HG03175 (cell line): ENCODE data around the gene PPP2R2C.

Source experiments
- ATAC-seq: cut with Tn5 transposase; IDR thresholded peaks from one replicate; pipeline ENCODE4 v1.9.1; 2021; ENCODE audit warnings: mild to moderate bottlenecking, moderate library complexity; ENCODE audit not compliant: unreplicated experiment

PPP2R2C gene

DNA sequence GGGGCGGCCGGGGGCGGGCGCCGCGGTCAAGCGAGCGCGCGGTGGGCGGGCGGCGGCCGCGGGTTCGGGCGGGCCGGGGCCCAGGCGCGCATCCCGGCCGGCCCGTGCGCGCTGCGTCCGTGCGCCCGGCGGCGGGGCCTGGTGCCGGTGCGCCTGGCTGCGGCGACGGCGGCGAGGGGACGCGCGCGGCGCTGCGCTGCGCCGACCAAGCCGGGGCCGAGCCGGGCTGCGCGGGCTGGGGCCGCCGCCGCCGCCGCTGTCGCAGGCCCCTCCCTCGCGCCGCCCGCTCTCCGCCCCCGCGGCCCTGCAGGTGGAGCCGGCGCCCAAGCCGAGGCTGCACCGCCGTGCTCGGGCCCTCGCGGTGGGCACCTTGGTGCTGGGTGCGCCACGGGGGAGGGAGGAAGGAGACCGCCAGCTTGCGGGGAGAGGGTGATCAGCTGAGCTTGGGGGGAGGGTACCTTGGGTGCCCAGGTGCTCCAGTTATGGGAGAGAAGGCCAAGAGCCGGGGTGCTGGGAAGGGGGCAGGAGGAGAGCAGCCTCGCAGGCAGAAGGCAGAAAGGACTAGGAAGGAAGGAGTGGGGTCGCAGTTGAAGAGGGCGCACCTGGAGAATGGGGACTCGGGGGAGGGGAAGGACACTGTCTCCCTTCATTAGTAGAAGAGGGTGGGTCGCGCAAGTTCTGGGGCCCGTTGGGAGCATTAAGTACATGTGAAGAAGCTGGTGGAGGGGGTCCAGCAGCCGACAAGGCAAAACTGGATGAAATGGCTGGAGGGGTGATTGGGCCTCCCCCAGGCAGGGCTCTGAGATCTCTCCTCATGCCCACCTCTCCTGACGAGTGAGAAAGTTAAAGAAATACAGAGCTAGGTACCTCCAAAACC, at the start of gene PPP2R2C:
Gene PPP2R2C, minus strand, starts transcription at position 228 of the 877 bp plus-strand sequence. CDS start 385 bp downstream, outside the sequence.
- no peak for ATAC-seq

DNA sequence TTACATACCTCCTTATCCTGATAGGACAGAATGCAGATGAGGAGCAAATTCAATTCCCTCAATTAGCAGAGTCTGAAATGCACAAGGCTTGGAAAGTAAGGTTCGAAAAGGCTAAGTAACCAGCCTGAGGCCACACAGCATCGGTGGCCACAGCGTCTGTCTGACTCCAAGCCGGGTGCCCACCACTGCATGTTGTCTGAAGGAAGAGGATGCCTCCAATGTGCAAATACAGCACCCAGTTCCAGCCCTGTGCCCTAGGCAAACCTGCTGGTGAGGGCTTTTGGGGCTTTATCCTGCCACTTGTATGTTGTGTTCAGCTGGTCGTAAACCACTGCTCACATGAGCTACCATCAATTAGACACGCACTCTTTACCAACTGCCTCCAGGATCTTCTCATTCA, 48.6 kb upstream of the PPP2R2C start:
- ATAC-seq, result no peak

DNA sequence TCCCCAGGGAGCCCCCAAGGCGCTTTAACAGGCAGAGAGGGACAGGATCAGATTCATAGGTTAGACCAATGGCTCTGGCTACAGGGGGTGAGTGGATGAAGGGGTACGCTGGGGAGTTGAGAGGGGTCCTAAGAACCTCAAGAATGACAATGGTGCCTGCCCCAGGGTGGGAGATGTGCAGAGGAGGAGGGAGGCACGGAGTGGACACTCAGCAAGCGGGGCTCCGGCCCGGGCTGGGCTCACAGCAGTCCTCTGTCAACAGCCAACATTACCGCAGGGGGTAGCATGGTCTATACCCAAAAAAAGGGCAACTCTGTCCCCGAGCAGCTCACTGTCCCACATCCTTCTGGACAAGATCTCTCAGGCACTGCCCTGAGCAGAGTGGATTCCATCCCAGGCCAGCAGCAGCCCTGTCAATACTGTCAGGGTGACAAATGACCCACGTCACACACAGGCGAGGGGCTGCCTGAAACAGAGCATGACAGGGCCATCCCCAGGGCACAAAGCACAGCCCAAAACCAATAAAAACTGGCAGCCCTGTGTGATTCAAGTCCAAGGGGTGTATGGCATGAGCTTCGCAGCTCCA, 47.7 kb upstream of the PPP2R2C start:
- ATAC-seq, result no peak

DNA sequence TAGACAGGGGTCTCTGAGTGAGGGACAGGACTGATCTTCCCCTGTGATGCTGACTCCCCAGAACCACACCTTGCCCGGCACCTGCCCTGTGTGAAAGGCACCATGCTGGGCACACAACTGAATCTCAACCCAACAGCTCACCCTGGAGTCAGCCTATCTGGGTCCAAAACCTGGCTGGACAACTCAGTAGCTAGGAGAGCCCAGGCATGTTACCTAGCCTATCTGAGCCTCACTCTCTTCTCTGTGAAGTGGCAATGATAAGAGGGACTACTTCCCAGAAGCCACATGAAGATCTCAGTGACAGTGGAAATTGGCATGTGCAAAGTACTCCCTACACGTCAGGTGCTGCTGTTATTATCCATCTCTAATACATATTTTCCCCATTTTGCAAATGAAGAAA, 44.8 kb upstream of the PPP2R2C start:
- ATAC-seq, result no peak

DNA sequence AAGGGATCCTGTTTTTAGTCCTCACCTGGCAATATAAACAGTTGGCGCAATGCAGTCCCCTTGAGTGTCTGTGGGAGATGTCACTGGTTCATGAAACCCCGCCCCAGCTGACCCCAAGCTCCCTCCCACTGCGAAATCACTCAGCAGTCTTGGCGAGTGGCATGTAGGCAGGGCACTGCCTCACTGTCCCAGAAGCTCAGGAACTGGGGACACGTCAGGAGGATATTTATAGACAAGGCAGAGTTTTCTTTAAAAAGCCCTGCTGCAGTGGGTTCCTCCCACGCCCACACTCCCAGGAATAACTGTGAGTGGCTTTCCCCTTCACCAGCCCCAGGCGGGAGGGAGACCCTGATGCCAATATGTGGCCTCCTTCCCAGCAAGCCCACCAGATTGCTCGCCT, 44.3 kb upstream of the PPP2R2C start:
- no peak for ATAC-seq

DNA sequence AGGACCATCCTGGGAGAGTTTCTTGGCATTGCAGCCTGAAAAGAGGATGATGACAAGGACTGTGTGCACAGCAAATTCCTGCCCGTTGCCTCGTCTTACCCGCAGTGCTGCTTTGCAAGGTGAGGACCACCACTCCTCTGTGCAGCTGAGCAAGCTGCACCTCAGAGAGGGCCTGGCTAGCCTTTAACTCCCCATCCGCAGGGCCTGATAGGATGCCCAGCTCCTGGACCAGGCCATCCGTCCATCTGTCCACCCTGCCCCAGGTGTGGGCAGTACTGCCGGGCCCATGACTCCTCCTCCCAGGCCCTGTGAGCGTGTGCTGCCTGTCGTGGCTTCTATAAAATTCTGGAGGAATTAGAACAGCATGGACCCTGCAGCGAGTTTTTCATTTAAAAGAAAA, 43.9 kb upstream of the PPP2R2C start:
- ATAC-seq, result no peak

DNA sequence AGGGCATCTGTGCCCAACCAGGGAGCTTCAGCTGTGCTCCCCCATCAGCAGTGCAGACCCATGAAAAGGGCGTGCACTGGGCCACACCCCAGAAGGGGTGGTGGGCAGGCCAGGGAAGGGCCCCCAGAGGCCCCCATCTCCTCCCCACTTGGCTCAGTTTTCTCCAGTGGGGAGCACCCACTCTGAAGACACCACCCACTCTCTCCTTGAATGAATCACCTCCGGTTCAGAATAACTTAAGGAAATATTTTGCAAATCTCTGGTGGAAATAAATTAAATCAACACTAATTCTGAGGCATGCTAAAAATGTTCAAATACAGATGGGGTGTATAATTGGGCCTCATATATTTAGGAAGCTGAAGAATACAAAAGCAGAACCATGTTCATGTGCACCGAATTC, 41.3 kb upstream of the PPP2R2C start:
- ATAC-seq, result no peak

DNA sequence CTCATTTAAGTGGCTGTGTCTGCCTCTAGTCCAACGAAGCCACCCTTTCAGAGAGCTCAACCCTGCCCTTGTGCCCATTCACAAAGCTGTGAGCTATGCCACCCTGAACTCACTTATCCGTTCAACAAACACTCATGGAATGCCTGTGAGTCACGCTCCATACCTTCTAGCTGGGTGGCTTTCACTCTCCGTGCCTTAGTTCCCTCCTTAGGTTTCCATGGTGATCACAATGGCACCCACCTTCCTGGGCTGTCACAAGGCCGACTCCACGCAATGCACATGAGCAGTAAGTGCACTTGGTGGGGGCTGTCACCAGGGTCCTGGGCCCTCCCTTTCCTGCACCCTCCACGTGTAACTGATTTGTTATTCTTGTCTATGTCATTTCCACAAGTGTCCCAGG, 37.2 kb upstream of the PPP2R2C start:
- no peak for ATAC-seq

DNA sequence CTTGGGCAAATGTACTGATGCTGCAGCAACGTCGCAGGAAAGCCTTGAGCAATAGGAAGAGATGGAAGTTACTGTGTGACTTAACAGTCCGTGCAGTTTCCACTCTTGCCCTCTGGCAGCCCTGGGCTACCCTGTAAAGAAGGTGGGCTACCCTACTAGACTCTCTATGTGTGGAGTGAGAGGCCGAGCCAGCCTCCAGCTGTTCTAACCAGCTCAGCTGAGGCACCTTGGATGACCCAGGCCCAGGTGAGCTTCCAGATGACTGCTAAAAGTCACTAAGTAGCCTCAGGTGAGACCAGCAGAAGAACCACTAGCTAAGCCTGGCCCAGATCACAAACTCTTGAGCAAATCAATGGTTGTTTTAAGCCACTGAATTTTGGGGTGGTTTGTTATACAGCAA, 34.9 kb upstream of the PPP2R2C start:
- ATAC-seq, result no peak

DNA sequence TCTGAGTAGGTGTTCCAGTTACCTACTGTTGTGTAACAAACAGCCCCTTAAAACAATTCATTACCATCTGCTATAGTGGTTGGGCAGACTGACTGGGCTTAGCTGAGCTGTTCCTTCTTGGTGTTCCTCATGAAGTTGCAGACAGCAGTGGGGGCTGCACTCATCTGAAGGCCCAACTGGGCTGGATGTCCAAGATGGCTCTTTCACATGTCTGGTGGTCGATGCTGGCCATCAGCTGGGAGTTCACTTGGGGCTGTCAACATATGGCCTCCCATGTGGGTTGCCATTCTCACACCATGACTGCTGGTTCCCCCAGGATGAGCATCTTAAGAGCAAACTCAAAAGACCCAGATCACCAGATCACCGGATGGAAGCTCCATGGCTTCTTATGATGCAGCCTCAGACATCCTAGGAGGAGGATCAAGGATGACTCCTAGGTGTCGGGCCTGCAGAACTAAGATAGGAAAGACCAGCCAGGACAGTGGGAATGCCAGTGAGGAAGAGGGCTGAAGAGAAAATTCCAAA, 34.3 kb upstream of the PPP2R2C start:
- no peak for ATAC-seq

DNA sequence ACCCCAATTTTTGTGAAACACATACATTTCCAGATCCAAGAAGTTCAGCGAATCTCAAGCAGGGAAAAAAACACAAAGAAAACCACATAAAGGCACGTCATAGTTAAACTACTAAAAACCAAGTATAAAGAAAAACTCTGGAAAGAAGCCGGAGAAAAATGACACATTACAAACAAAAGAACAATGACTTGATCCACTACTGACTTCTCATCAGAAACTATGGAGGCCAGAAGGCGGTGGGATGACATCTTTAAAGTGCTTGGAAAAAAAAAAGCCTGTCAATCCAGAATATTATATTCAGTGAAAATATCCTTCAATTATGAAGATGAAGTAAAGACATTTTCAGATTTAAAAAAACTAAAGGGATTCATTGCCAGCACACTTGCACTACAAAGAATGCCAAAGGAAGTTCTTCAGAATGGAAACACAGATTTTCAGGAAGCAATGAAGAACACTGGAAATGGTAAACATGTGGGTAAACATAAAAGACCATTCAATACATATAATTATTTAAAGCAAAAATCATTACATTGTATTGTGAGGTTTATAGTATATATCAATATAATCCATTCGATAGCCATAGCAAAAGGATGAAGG, 32.6 kb upstream of the PPP2R2C start:
- no peak for ATAC-seq

DNA sequence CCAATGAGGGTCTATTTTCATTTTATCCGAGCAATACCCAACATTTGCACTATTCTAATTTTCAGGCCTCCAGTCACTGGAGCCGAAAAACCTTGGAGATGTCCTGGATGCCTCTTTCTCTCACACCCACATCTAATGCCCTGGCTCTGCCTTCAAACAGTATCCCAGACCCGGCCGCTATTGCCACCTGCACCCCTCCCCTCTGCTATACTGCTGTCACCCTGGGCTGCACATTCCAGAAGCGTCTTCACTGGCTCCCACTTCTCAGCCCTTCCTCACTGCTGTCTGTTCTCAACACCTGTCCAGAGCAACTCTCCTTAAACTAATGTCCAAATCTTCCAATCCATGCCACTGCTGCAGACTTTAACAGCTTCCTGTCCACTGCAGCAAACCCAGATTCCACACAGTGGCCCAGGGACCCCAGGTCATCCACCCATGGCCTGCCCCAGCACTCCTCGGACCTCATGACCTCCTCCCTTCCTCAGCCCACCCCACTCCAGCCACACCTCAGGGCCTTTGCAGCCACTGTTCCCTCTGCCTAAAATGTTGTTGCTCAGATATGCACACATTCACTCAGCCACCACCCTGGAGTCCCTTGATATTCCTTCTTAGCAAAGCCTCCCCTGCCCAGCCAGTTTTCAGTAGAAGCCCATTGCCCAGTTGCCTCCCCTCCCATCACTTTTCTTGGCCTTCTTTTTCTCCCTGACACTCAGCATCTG, 30.5 kb upstream of the PPP2R2C start:
- ATAC-seq, result no peak

DNA sequence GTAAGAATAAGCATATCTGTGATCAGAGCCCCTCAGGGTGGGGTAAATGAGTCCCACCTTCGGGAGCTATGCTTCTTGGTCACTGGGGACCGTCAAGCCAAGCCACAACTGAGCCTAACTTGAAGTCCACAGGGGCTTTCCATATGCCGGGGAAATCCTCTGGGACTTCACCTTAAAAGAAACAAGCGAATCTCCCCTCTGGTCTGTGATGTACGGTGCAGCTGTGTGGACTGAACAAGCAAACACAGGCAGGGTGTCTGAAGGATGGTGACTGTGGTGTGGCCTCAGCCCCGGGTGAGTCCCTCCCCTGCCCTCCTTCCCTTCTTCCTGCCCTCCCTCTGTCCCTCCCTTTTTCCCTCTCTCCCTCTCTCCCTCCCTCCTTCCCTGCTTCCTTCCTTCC, 29.7 kb upstream of the PPP2R2C start:
- ATAC-seq, result no peak

DNA sequence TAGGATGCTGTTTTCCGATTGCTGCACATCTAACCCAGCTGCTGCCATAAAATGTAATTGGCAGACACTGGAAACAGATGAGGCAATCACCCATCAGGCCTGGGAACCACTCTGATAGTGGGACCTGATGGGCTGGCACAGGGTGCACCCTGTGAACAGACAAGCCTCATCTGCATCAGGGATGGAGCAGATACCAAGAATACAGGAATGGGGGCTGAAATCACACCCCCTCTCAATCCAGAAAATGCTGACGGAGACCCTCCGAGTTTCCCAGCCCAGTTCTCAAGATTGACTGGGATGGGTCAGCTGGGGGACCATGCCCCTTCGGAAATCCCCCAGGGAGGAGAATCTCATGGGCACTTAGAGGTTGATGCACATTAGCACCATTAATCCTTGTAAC, 28.8 kb upstream of the PPP2R2C start:
- no peak for ATAC-seq

DNA sequence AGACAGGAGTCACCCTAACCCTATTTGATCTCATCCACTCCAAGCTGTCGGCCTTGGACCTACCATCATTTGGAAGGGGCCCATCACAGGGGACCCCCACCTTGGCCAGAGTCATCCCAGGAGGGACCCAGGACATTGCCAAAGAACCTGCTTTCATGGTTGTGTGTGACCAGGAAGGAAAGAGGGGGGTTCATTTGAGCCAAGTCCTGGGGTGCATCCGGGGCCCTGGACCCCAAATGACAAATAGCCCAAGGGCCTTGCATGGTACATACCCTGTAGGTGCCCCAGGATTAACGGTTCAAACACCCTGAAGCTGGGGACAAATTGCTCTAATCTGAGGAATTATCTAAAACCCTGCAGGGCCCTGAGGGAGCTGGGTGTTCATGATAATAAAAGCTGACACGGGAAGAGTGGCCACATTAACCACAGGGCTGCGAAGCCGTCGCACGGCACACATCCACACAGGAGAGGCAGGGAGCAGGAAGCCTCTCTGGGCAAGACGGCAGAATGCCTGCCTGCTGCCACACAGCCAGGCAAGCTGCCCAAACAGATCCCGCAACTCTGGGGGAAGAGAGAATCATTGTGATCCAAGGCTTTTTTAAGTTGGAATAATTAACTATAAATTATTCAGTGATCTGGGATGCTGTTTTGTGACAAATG, 28.2 kb upstream of the PPP2R2C start:
- ATAC-seq, result no peak

DNA sequence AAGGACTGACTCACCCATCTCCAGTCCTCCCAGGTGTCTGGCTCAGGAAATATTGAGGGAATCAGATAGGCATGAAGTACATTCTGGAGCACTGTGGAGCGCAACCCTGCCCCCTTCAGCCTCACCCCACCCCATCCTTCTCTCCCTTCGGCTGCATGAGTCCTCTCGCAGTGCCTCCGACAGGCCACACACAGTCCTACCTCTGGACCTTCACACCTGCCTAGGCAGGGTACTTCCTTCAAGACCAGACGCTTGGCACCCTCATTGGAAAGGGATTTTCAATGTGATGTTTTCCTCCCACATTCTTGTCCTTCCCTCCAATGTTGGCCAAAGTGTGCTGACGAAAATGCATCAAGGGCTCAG, 26.8 kb upstream of the PPP2R2C start:
- no peak for ATAC-seq

DNA sequence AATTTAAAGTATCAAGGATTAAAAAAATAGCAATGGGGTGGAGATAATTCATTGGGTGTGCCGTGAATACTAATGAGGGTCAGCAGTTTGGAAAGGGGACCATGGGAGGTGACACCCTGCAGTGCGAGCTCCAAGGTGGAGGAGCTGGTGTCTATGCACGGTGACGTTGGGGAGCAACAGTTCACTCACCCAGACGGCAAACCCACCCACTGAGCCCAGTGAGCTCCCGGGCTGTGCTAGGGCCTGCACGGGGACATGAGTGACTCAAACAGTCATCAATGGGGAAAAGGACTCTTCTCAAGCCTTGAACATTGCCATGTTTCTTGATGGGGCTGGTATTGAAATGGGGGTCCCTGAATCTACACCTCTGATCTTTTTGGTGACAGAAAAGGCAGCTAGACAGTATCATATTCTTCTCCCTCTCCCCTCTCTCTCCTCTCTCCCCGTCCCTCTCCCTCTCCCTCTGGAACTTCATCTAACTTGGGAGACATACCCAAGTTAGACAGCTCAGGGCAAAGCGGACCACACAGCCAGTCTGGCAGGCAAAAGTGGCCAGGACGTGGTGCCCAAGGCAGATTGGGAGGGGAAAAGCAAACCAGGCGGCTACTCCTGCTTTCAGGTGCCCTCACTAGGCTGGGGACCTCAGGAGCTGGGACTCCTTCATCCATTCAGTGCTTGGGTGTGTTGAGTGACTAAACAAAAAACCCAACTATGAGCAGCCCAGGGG, 26.3 kb upstream of the PPP2R2C start:
- no peak for ATAC-seq

DNA sequence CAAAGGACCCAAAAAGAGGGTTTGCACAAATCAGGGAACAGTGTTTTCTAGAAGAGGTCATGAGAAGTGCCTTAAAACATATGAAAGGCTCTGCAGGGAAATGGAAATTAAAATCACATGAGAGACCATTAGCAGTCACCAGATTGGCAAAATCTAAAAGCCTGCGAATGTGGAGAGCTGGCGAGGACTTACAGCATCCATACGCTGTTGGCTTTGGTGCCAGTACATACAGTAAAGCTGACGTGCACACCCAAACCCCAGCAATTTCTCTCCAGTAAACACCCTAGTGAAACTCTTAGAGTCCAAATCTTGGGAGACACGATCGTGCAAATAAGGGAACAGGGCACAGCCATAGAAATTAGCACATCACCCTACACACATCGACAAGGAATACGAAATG, 25.4 kb upstream of the PPP2R2C start:
- no peak for ATAC-seq

DNA sequence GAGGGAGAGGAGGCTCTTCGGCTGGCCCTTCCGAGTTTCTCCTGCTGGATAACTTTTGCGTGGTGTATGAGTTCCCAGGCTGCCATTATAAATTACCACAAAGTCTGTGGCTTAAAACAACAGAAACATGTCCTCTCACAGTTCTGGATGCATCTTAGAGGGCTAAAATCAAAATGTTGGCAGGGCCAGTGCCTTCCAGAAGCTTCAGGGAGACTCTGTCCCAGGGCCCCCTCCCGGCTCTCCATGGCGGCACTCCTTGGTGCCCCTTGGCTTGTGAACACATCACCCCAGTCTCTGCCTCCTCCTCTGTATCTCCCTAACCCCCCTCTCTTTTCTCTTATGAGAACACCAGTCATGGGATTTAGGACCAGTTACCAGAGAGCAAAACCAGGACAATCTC, 23.3 kb upstream of the PPP2R2C start:
- ATAC-seq, result no peak

DNA sequence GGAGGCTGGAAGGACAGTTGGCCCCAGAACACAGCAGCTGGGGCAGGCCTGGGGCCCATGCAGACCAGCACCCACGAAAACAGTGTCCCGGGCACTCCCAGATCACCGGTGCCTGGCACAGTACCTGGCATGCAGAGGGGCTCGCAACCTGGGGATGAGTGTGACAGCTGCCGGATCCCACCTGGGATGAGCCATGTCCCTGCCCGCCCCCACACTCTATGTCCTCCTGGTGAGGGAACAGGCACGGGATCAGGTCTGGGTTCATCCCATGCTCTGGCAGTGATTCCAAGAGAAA, 22.8 kb upstream of the PPP2R2C start:
- no peak for ATAC-seq
